Dermis blood vessel endothelial cell (primary cell): Measurements from ENCODE around the gene PPARG. TPM values are rescaled to one million over a fixed set of nuclear protein-coding genes. Genes with fewer than 3 reads are reported as not detected.

ENCODE experiments used
- total RNA-seq: library from RNA; depleted of rRNA; stranded (reverse); fragments of >200 nt; gene quantifications from 2 replicates; pipeline ENCODE4 v1.2.3, GENCODE V29; 2014

The PPARG gene
- total RNA-seq, 1 donor from 2014 or later: 69.4 TPM

Other genes starting within 250 kb of the PPARG start
- gene TIMP4, start 130.2 kb upstream of the PPARG start, total RNA-seq: 0.34 and 0.51 TPM in 2 replicates
- 10.2 and 14.2 TPM in 2 replicates for gene TSEN2, start 195.4 kb downstream of the PPARG start, total RNA-seq